Measurements from ENCODE around the gene EFCAB10.
"Not testable (repeated sequence)": the region's sequence is repeated elsewhere in the genome, so short reads cannot be mapped to it uniquely, and the experiment has no call there.

Gene EFCAB10

GRCh38 chr7:105611856-105612775 lies 30.8 kb upstream of the EFCAB10 start:
- no peak for TF ChIP-seq CTCF (conservative IDR thresholded peaks at IDR 0.05; ENCODE audit: low read length)
- peak; percentile 12 for DNase-seq (ENCODE audit: low read depth)
- H3K4me3 ChIP-seq (ENCODE audit: low read length) = no peak overlapping the region

- DNase-seq (ENCODE audit: low read depth) = no peak
- TF ChIP-seq CTCF (conservative IDR thresholded peaks at IDR 0.05; ENCODE audit: low read length) = no peak
- no peak overlapping the region for H3K4me3 ChIP-seq (ENCODE audit: low read length)
Measured at GRCh38 chr7:105610165-105610930, 29.1 kb upstream of the EFCAB10 start.

- H3K4me3 ChIP-seq (ENCODE audit: low read length) = no peak overlapping the region
- TF ChIP-seq CTCF (conservative IDR thresholded peaks at IDR 0.05; ENCODE audit: low read length) = no peak
- DNase-seq (ENCODE audit: low read depth) = peak; percentile 72
Measured at GRCh38 chr7:105602325-105603305, 21.3 kb upstream of the EFCAB10 start.

GRCh38 chr7:105600720-105601550 lies 19.6 kb upstream of the EFCAB10 start:
- peak; percentile 26 for DNase-seq (ENCODE audit: low read depth)
- no peak for TF ChIP-seq CTCF (conservative IDR thresholded peaks at IDR 0.05; ENCODE audit: low read length)
- H3K4me3 ChIP-seq (ENCODE audit: low read length) = no peak overlapping the region

- TF ChIP-seq CTCF (conservative IDR thresholded peaks at IDR 0.05; ENCODE audit: low read length) = no peak
- DNase-seq (ENCODE audit: low read depth) = no peak
- H3K4me3 ChIP-seq (ENCODE audit: low read length) = no peak overlapping the region
Measured at GRCh38 chr7:105599551-105599950, 18.3 kb upstream of the EFCAB10 start.

GRCh38 chr7:105599080-105599479 lies 17.8 kb upstream of the EFCAB10 start:
- DNase-seq (ENCODE audit: low read depth); H3K4me3 ChIP-seq (ENCODE audit: low read length): not testable (repeated sequence)

All from AG10803 (cell line).